Activated naive CD4-positive, alpha-beta T cell treated with anti-CD3 and anti-CD28 coated beads, Interleukin-2, amount 50 U/mL, for 72 hours (primary cell): ENCODE data around the gene FAM131B. TPM values are rescaled to one million over a fixed set of nuclear protein-coding genes. Genes with fewer than 3 reads are reported as not detected.
A peak's percentile ranks its signal among the peaks of the same experiment; 100 is the strongest.

Experiments
- ATAC-seq, 2 donors: fragments of 150-1000 bp; cut with Tn5 transposase; 2 replicates each; pipeline ENCODE4 v1.10.0; 2021; ENCODE audit warnings: mild to moderate bottlenecking in 2 of 2, moderate library complexity in 2 of 2
- DNase-seq, 2 donors: peaks; one replicate each; pipeline ENCODE4 v3.0.0; 2021 to 2022; ENCODE audit warnings: low spot score in 2 of 2
- H3K27ac Mint-ChIP-seq, 2 donors: one replicate each; pipeline ENCODE4 v1.8.0; 2022; ENCODE audit warnings: mild to moderate bottlenecking in 2 of 2, mixed read lengths in 2 of 2
- H3K36me3 Mint-ChIP-seq, 2 donors: one replicate each; pipeline ENCODE4 v1.8.0; 2022; ENCODE audit warnings: mixed read lengths in 2 of 2
- H3K9me3 Mint-ChIP-seq, 2 donors: one replicate each; pipeline ENCODE4 v1.8.0; 2022; ENCODE audit warnings: mixed read lengths in 2 of 2
- total RNA-seq, 2 donors: library from RNA; stranded (reverse); gene quantifications; one replicate each; pipeline ENCODE4 v1.2.3, GENCODE V29; 2022

Gene FAM131B
- total RNA-seq, 2 donors from 2014 or later, result 0.77 to 2.1 TPM

DNA sequence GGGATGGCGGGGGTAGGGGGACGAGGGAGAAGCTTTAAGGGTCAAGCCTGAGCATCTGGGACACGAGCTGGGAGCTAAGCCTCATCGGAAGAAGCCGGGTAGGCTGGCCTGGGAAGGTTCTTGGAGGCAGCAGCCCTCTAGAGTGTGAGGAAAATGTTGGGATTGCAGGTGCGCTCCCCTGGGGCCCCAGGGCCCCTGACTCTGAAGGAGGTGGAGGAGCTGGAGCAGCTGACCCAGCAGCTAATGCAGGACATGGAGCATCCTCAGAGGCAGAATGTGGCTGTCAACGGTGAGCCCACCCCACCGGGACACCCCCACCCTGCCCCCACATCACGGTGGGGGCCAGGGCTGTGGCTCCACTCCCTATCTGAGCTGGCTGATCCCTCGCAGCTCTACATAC is 25.5 kb upstream of the FAM131B start:
- Mint-ChIP-seq H3K9me3 (no peaks in the 10 kb centered on the region), H3K36me3 (peaks cover 0 to 5% of the 10 kb centered on the region in 2 donors), H3K27ac (no peak overlapping the region)
- DNase-seq, result no peak
- ATAC-seq, result no peak

DNA sequence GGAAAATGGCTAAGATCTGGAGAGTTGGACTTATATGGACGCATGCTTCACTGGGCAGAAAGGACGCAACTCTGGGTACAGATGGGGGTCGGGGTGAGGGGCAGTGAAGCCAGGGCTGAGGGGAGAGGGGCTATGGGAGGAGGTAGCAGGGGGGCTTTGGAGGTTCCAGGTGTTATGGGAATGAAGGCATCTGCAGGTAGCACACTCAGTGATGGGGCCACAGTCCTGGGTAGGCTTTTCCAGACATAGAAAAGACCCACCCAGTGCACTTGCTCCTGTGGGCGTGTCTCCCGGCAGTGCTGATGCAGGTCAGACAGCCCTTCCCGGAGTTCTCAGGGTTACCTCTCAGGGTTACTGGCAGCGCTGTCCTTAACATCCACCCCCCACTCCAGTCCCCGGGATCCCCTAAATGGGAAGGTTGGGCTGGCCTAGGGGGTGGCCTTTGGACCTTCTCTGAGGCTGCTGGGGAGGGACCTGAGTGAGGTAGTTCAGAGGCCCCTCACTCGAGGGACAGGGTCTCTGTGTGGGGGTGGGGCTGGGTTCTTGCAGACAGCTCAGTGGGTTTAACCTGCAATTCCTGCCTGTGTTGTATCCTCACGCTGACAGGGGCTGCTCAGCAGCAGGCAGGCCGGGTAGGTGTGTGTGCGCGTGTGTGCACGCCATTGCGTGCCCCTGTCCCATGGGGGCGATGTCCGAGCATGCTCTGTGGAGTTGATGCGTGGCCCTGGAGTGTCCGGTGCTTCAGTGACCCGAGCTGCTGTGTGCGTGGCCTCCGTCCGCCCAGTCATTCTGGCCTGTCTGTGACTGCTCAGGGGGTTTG is 24.9 kb upstream of the FAM131B start:
- DNase-seq (peak in 1 of 2 donors; percentile 55), ATAC-seq (no peak)
- Mint-ChIP-seq H3K27ac (no peak overlapping the region), H3K9me3 (no peaks in the 10 kb centered on the region), H3K36me3 (peaks cover 0 to 5% of the 10 kb centered on the region in 2 donors)

GRCh38 chr7:143385891-143386781 is 23.6 kb upstream of the FAM131B start:
- DNase-seq (peak in 1 of 2 donors; percentile 58), ATAC-seq (peak; percentile 34 to 39)
- peaks cover 0 to 5% of the 10 kb centered on the region in 2 donors for H3K36me3 Mint-ChIP-seq
- no peak overlapping the region for H3K27ac Mint-ChIP-seq
- no peaks in the 10 kb centered on the region for H3K9me3 Mint-ChIP-seq

DNA sequence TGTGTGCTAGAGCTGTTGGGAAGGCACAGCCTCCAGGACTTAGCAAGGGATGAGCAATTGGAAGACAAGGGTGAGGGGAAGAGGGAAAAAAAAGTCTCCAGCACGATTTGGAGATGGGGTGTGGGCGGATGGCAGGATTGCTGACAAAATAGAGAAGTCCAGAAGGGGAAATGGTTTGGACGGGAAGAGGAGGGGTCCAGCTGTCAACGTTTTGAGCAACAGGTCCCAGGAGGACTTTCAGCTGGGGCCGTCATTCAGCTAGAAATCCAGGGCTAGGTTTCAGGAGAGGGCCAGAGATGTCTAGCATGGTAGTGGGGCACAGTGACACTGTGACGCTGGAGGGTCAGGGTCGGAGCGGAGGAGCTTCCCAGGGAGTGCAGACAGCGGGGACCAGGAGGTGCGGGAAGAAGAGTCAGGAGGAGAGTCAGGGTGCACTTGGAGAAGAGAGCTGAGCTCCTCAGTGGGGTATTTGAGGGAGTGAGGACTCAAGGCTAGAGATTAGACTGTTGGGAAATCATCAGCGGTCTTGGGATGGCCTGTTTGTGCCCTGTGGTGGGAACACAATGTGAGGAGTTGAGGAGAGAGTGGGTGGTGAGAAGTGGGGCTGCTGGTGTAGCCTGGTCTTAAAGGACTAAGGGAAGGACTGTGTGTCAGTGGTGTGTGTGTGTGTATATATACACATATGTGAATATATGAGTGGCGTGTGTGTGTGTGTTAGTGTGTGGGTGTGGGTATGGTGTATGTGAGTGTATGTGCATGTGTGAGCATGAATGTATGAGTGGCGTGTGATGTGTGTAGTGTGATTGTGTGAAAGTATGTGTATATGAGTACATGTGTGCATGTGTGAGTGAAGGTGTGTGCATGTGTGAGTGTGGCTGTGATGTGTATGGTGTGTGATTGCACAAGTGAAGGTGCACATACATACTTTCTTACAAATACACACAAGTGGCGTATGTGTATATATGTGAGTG is 22.4 kb upstream of the FAM131B start:
- Mint-ChIP-seq H3K27ac (no peak overlapping the region), H3K36me3 (peaks cover 1 to 5% of the 10 kb centered on the region in 2 donors), H3K9me3 (no peaks in the 10 kb centered on the region)
- ATAC-seq (no peak), DNase-seq (no peak)

GRCh38 chr7:143384148-143384547 is 21.6 kb upstream of the FAM131B start:
- Mint-ChIP-seq H3K36me3 (peaks cover 2 to 5% of the 10 kb centered on the region in 2 donors), H3K27ac (no peak overlapping the region), H3K9me3 (no peaks in the 10 kb centered on the region)
- ATAC-seq (no peak), DNase-seq (no peak)

- H3K36me3 Mint-ChIP-seq, result peaks cover 0 to 5% of the 10 kb centered on the region in 2 donors
- H3K9me3 Mint-ChIP-seq, result no peaks in the 10 kb centered on the region
- no peak overlapping the region for H3K27ac Mint-ChIP-seq
- DNase-seq, result no peak
- no peak for ATAC-seq
Observed at GRCh38 chr7:143383642-143383957, 21.1 kb upstream of the FAM131B start.

- ATAC-seq (no peak), DNase-seq (peak in 1 of 2 donors; percentile 57)
- no peak overlapping the region for H3K27ac Mint-ChIP-seq
- H3K9me3 Mint-ChIP-seq, result no peaks in the 10 kb centered on the region
- H3K36me3 Mint-ChIP-seq, result peaks cover 0 to 5% of the 10 kb centered on the region in 2 donors
Observed at GRCh38 chr7:143382791-143383641, 20.5 kb upstream of the FAM131B start.

- DNase-seq, result peak in 1 of 2 donors; percentile 44
- H3K27ac Mint-ChIP-seq, result no peak overlapping the region
- H3K9me3 Mint-ChIP-seq, result no peaks in the 10 kb centered on the region
- ATAC-seq, result no peak
- H3K36me3 Mint-ChIP-seq, result peaks cover 0 to 5% of the 10 kb centered on the region in 2 donors
Observed at GRCh38 chr7:143382126-143382790, 19.7 kb upstream of the FAM131B start.

DNA sequence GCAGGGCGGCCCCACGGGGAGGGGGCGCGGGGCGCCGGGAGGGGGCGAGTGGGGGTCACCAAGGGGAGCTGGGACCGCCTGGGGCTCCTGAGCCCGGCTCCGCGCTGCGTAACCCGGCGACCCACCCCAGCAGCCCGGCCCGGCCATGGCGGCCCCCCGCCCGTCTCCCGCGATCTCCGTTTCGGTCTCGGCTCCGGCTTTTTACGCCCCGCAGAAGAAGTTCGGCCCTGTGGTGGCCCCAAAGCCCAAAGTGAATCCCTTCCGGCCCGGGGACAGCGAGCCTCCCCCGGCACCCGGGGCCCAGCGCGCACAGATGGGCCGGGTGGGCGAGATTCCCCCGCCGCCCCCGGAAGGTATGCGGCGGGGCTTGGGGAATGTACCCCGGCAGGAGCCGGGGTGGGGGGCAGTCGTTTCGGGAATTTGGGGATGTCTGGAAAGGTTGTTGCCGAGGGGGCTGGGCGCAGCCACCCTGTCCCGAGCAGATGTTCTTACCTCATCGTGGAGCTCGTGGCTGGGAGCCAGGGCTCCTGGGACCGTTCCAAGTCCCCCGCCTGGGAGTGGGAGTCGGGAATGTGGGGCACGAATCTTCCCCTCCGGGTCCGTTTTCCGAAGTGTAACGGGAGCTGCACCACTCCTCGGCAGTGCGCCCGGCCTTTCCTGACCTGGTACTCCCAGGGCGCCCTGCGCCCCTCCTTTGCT is 19.1 kb upstream of the FAM131B start:
- ATAC-seq (peak in 1 of 2 donors; percentile 11), DNase-seq (peak; percentile 29 to 55)
- H3K9me3 Mint-ChIP-seq, result no peaks in the 10 kb centered on the region
- peaks cover 0 to 5% of the 10 kb centered on the region in 2 donors for H3K36me3 Mint-ChIP-seq
- H3K27ac Mint-ChIP-seq, result no peak overlapping the region

- H3K27ac Mint-ChIP-seq, result peak within 1 kb of the TSS; percentile 90 to 96
- peak; percentile 85 to 88 for ATAC-seq
Observed at GRCh38 chr7:143380646-143381426, 18.3 kb upstream of the FAM131B start, which contains the start of gene ZYX. TSS of gene ZYX (plus strand) at chr7:143381345. CDS start at chr7:143381572, 227 bp downstream.

DNA sequence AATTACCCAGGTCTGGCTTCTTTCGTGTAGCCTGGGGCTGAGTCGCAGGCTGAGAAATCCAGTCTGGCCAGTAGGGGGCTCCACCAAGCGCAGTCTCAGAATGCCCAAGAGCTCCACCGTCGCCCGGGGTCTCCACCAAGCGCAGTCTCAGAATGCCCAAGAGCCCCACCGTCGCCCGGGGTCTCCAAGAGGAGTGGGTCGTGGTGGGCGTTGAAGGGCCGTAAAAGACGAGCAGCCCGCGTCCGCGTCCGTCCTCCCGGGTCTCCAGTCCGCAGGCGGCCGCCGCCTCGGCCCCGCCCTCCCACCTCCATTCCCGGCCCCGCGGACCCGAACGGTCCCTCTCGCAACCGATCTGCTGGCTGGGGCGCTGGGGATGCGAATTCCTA is 17.7 kb upstream of the FAM131B start:
- peak overlapping the region; percentile 90 to 96 for H3K27ac Mint-ChIP-seq

More at GRCh38 chr7:143380646-143381426, 18.3 kb upstream of the FAM131B start, which contains the start of gene ZYX:
- peak; percentile 84 to 91 for DNase-seq
- H3K36me3 Mint-ChIP-seq, result peaks cover 0 to 5% of the 10 kb centered on the region in 2 donors
- H3K9me3 Mint-ChIP-seq, result no peaks in the 10 kb centered on the region

GRCh38 chr7:143379611-143380259 is 17.2 kb upstream of the FAM131B start:
- DNase-seq (peak in 1 of 2 donors; percentile 55), ATAC-seq (no peak)
- Mint-ChIP-seq H3K36me3 (peaks cover 0 to 5% of the 10 kb centered on the region in 2 donors), H3K27ac (peak overlapping the region; percentile 90 to 96), H3K9me3 (no peaks in the 10 kb centered on the region)

More for the DNA sequence above, 17.7 kb upstream of the FAM131B start:
- ATAC-seq (peak; percentile 52 to 58), DNase-seq (peak; percentile 81 to 91)
- Mint-ChIP-seq H3K9me3 (no peaks in the 10 kb centered on the region), H3K36me3 (peaks cover 0 to 5% of the 10 kb centered on the region in 2 donors)

DNA sequence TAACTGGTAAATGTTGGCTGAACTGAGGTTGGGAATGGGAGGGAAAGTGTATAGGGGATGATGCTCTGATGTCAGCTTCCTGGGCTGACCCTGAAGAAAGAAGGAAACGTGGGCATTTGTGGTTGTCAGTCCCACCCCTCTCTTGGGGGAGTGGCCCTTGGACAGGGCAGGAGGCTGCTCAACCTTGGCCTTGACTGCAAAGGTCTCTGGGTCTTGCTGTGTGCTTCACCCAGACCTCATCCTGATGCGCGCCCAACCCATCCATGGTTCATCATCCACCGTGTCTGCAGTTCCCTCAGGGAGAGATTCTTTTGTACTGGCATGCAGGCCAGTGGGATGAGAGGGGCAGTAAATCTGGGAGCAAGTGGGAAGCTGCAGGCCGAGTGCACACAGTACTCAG is 13.9 kb upstream of the FAM131B start:
- Mint-ChIP-seq H3K36me3 (peaks cover 0 to 5% of the 10 kb centered on the region in 2 donors), H3K27ac (peak overlapping the region in 1 of 2 donors; percentile 45), H3K9me3 (peaks cover 0 to 3% of the 10 kb centered on the region in 2 donors)
- no peak for DNase-seq
- ATAC-seq, result no peak
